HepG2 (cell line): ENCODE data around the gene AAMP.

Source experiments
- ARID2 ChIP-seq: sonication (generic); formaldehyde crosslinking; IDR thresholded peaks from 2 replicates; pipeline ENCODE4 v1.8.1; 2022; ENCODE audit warnings: mild to moderate bottlenecking, missing genetic modification reagents, borderline replicate concordance
- CEBPB ChIP-seq: IDR thresholded peaks from 2 replicates; pipeline ENCODE4 v1.6.1; 2011; ENCODE audit warnings: low read depth, low read length, improper control_type of control experiment, borderline replicate concordance
- DMAP1 ChIP-seq: IDR thresholded peaks from 2 replicates; pipeline ENCODE4 v1.6.1; 2016
- JUNB ChIP-seq: sonication (generic); formaldehyde crosslinking; IDR thresholded peaks from 2 replicates; pipeline ENCODE4 v1.8.0; 2022; ENCODE audit warnings: missing genetic modification reagents, mild to moderate bottlenecking, borderline replicate concordance
- MYC ChIP-seq: sonication (generic); formaldehyde crosslinking; IDR thresholded peaks from 2 replicates; pipeline ENCODE4 v1.9.0; 2021; ENCODE audit warnings: missing genetic modification reagents, borderline replicate concordance
- ONECUT2 ChIP-seq: sonication (generic); formaldehyde crosslinking; IDR thresholded peaks from 2 replicates; pipeline ENCODE4 v1.4.0; 2020; ENCODE audit warnings: missing genetic modification reagents
- TIGD3 ChIP-seq: sonication (generic); formaldehyde crosslinking; IDR thresholded peaks from 2 replicates; pipeline ENCODE4 v1.5.1; 2020; ENCODE audit warnings: mild to moderate bottlenecking, missing genetic modification reagents, borderline replicate concordance
- ZNF589 ChIP-seq: sonication (generic); formaldehyde crosslinking; conservative IDR thresholded peaks from 2 replicates; pipeline ENCODE4 v1.8.0; 2022; ENCODE audit warnings: mild to moderate bottlenecking, moderate library complexity, missing genetic modification reagents
- ZNF672 ChIP-seq: sonication (generic); formaldehyde crosslinking; IDR thresholded peaks from 2 replicates; pipeline ENCODE4 v1.8.1; 2022; ENCODE audit warnings: missing genetic modification reagents
- TF ChIP-seq, protein P1 (sequence below): sonication (generic); formaldehyde crosslinking; IDR thresholded peaks from 2 replicates; pipeline ENCODE4 v1.4.0; 2020; ENCODE audit warnings: mild to moderate bottlenecking, missing genetic modification reagents
- TF ChIP-seq, protein P2 (sequence below): sonication (generic); formaldehyde crosslinking; IDR thresholded peaks from 2 replicates; pipeline ENCODE4 v1.4.0; 2020; ENCODE audit warnings: missing genetic modification reagents, mild to moderate bottlenecking, borderline replicate concordance
- TF ChIP-seq, protein P3 (sequence below): sonication (generic); formaldehyde crosslinking; IDR thresholded peaks from 2 replicates; pipeline ENCODE4 v1.5.0; 2020; ENCODE audit warnings: mild to moderate bottlenecking, missing genetic modification reagents, moderate library complexity

- no peak for TF ChIP-seq ZNF589 (CRISPR knock-in tag)
- TF ChIP-seq JUNB (CRISPR knock-in tag), result no peak
- TF ChIP-seq MYC (CRISPR knock-in tag), result no peak
- no peak for TF ChIP-seq ZNF672
- no peak for TF ChIP-seq CEBPB
- no peak for TF ChIP-seq TIGD3
- no peak for TF ChIP-seq DMAP1 (CRISPR knock-in tag)
- TF ChIP-seq, protein P1, sequence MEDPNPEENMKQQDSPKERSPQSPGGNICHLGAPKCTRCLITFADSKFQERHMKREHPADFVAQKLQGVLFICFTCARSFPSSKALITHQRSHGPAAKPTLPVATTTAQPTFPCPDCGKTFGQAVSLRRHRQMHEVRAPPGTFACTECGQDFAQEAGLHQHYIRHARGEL, result no peak
- TF ChIP-seq ONECUT2 (CRISPR knock-in tag), result no peak
- TF ChIP-seq, protein P2, sequence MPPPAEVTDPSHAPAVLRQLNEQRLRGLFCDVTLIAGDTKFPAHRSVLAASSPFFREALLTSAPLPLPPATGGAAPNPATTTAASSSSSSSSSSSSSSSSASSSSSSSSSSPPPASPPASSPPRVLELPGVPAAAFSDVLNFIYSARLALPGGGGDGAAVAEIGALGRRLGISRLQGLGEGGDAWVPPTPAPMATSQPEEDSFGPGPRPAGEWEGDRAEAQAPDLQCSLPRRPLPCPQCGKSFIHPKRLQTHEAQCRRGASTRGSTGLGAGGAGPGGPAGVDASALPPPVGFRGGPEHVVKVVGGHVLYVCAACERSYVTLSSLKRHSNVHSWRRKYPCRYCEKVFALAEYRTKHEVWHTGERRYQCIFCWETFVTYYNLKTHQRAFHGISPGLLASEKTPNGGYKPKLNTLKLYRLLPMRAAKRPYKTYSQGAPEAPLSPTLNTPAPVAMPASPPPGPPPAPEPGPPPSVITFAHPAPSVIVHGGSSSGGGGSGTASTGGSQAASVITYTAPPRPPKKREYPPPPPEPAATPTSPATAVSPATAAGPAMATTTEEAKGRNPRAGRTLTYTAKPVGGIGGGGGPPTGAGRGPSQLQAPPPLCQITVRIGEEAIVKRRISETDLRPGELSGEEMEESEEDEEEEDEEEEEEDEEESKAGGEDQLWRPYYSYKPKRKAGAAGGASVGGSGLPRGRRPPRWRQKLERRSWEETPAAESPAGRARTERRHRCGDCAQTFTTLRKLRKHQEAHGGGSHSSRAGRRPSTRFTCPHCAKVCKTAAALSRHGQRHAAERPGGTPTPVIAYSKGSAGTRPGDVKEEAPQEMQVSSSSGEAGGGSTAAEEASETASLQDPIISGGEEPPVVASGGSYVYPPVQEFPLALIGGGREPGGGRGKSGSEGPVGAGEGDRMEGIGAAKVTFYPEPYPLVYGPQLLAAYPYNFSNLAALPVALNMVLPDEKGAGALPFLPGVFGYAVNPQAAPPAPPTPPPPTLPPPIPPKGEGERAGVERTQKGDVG (CRISPR knock-in tag), result no peak
- no peak for TF ChIP-seq ARID2 (CRISPR knock-in tag)
- TF ChIP-seq, protein P3, sequence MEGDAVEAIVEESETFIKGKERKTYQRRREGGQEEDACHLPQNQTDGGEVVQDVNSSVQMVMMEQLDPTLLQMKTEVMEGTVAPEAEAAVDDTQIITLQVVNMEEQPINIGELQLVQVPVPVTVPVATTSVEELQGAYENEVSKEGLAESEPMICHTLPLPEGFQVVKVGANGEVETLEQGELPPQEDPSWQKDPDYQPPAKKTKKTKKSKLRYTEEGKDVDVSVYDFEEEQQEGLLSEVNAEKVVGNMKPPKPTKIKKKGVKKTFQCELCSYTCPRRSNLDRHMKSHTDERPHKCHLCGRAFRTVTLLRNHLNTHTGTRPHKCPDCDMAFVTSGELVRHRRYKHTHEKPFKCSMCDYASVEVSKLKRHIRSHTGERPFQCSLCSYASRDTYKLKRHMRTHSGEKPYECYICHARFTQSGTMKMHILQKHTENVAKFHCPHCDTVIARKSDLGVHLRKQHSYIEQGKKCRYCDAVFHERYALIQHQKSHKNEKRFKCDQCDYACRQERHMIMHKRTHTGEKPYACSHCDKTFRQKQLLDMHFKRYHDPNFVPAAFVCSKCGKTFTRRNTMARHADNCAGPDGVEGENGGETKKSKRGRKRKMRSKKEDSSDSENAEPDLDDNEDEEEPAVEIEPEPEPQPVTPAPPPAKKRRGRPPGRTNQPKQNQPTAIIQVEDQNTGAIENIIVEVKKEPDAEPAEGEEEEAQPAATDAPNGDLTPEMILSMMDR (CRISPR knock-in tag), result no peak
These were observed 48.3 kb upstream of the AAMP start for GRCh38 chr2:218318241-218318640.
